Measurements from ENCODE around the gene CAPN12.

DNA sequence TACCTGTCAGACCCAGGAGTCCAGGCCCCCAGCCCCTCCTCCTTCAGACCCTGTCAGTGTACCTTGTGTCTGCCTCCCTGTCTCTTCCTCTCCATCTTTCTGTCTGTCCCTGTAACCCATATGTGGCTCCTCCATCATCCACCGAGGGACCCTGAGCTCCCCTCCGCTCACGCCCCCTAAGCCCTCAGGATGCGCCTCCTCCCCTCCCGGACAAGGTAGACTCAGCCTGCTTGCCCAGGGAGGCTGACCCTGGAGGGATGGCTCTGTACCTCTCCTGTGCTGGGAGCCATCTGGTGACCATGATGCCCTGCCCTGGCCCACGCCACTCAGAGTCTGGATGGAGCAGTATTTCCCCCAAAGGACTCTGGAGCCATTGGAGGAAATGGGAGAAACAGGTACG, 1.0 kb upstream of the CAPN12 start:
- TF ChIP-seq, protein P1, sequence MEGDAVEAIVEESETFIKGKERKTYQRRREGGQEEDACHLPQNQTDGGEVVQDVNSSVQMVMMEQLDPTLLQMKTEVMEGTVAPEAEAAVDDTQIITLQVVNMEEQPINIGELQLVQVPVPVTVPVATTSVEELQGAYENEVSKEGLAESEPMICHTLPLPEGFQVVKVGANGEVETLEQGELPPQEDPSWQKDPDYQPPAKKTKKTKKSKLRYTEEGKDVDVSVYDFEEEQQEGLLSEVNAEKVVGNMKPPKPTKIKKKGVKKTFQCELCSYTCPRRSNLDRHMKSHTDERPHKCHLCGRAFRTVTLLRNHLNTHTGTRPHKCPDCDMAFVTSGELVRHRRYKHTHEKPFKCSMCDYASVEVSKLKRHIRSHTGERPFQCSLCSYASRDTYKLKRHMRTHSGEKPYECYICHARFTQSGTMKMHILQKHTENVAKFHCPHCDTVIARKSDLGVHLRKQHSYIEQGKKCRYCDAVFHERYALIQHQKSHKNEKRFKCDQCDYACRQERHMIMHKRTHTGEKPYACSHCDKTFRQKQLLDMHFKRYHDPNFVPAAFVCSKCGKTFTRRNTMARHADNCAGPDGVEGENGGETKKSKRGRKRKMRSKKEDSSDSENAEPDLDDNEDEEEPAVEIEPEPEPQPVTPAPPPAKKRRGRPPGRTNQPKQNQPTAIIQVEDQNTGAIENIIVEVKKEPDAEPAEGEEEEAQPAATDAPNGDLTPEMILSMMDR (optimal IDR thresholded peaks at IDR 0.05 in 1 of 3, IDR thresholded peaks at IDR 0.05 in 1 of 3, conservative IDR thresholded peaks at IDR 0.05 in 1 of 3; ENCODE audit: extremely low read depth in 1 of 3, insufficient read depth in 2 of 3, low read length in 3 of 3) = no peak
- TF ChIP-seq EZH2 (IDR thresholded peaks at IDR 0.05; ENCODE audit: low read length) = no peak
